NCI-H526 (cell line): Measurements from ENCODE around the gene SBK1.
"Not testable (repeated sequence)": the region's sequence is repeated elsewhere in the genome, so short reads cannot be mapped to it uniquely, and the experiment has no call there.

Experiments
- DNase-seq, 2 experiments: peaks; one replicate each; lab custom pipeline; 2025; lab: John Stamatoyannopoulos, UW

Gene SBK1

DNA sequence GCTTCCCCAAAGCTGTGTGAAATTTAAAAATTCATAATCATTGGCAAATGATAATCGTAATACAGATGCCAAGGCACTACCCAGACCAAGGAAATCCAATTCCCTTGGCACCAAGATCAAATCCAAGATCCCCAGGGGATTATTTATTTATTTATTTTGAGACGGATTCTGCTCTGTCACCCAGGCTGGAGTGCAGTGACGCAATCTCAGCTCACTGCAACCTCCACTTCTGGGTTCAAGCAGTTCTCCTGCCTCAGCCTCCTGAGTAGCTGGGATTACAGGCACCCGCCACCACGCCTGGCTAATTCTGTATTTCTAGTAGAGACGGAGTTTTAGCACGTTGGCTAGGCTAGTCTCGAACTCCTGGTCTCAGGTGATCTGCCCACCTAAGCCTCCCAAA, 43.4 kb downstream of the SBK1 start:
- not testable (repeated sequence) for DNase-seq

DNA sequence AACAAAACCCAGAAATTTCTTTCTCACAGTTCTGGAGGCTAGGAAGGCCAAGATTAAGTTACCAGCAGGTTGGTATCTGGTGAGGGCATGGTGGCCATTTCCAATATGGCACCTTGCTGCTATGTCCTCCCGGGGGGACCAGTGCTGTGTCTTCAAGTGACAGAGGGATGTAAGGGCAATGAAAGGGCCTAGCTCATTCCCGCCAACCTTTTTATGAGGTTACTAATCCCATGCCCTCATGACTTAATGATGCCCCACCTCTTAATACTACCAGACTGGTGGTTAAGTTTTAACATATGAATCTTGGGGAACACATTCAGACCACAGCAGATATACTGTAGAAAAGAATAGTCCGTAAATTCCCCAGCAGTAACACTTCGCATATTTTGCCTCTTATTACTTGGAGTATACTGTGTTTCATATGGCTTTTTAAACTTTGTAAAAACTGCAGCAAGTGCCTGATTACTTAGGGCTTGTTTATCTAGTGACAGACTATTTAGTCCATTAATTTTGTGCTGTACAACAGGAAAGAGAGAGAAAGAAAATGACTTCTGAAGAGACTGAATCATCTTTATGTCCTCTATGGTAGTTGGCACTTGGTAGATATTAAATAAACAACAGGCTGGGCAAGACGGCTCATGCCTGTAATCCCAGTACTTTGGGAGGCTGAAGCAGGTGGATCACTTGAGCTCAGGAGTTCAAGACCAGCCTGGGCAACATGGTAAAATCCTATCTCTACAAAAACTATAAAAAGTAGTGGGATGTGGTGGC, 44.8 kb downstream of the SBK1 start:
- not testable (repeated sequence) for DNase-seq

DNA sequence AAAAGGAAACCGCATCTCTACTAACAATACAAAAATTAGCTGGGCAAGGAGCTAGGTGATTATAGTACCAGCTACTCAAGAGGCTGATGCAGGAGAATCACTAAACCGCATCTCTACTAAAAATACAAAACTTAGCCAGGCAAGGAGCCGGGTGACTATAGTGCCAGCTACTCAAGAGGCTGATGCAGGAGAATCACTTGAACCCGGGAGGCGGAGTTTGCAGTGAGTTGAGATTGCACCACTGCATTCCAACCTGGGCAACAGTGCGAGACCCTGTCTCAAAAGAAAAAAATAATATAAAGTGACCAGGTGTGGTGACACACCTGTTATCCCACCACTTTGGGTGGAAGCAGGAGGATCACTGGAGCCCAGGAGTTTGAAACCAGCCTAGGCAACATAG, 45.9 kb downstream of the SBK1 start:
- DNase-seq, result not testable (repeated sequence)

DNA sequence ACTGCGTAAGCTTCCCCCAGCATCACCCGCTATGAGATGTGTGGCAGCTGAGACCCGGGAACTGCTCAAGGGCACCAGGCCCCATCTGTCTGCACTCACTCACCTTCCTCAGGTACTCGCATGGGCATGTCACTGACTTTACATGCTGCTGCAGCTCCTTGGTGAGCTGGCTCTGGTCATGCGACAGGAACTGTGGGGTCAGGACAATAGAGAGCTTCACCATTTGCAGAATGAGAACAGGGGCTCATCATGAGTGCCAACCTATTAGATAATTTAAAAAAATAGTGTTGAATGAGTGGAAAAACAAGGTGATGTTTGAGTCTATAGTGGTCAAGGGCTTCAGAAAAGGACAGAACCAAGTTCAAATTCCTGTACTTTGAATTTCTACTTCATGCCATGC, 70.3 kb downstream of the SBK1 start:
- not testable (repeated sequence) for DNase-seq

DNA sequence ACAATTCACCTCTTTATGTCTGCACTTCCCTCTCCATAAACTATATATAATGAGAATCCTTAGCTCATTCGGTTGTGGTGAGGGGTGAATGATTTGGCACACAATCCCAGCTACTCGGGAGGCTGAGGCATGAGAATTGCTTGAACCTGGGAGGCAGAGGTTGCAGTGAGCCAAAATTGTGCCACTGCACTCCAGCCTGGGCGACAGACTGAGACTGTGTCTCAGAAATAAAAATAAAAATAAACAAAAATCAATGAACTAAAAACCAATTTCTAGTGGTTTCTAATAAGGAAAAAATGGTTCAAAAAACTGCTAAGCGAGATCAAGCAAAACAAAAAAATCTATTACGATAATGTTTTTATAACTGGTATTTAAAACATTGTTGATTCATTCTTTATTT, 71.1 kb downstream of the SBK1 start, which contains the start of gene NPIPB6:
TSS of gene NPIPB6 (minus strand) at position 101 of the 400 bp plus-strand sequence. CDS start 686 bp downstream, outside the sequence.
- not testable (repeated sequence) for DNase-seq

DNA sequence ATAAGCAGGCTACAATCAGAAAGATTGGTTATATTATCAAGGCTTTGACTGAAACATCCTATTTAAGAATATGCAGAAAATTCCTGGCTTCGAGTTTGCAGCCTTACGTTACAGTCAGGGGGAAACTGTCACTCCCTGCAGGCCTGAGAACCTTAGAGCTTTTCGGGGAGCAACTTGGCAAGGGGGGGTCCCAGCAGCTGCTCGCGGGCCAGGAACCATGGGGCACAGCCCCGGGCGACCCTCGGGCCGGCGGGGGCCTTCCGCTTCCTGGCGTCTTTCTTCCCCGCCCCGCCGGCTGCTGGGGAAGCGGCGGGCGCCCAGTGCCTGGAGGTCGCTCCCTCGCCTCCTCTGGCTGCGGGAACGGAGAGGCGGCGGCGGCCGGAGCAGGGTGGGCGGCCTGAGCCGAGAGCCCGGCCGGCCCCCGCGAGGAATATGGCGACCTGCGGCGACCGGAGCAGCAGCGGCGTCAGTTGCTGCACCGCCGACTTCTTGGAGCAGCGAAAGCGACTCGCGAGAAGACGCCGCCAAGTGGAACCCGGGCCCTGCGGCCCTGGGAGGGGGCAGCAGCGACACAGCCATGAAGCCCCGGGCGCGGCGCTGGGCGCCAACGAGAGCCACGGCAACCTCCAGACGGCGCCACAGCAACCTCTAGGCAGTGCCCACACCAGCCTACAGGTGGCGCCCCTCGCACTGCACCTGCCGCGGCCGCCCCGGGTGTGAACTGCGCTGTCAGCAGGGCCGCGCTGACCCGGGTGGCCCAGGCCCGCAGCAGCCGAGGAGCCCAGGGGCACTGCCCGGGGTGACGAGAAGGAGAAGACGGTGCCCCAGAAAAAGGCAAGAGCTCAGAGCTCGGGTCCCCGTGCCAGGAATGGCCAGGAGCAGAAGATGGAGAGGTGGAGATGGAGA, 72.2 kb downstream of the SBK1 start:
- not testable (repeated sequence) for DNase-seq

DNA sequence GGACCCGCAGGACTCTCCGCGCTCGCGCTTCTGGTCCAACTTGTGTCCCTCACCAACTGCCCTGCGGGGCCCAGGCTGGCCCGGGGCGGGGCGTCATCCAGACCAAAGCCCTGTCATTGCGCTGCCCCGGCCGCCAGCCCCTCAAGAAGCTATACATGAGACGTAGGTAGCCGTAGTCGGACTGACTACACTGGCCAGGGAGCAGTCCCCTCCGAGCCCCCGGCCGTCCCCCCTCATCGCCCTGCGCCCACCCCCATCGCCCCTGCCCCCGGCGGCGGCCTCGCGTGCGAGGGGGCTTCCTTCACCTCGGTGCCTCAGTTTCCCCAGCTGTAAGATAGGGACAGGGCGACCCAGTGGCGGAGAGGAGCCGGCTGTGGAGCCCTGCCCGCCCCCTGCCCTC, 75.6 kb downstream of the SBK1 start:
- not testable (repeated sequence) for DNase-seq
